Mucosa of gallbladder (tissue), 1 donor: Measurements from ENCODE around the gene ADGRE3. TPM values are rescaled to one million over a fixed set of nuclear protein-coding genes. Genes with fewer than 3 reads are reported as not detected.
"Not testable (repeated sequence)": the region's sequence is repeated elsewhere in the genome, so short reads cannot be mapped to it uniquely, and the experiment has no call there.

Experiments used
- DNase-seq: peaks from one replicate; pipeline ENCODE4 v3.0.0-alpha.2; 2020; ENCODE audit warnings: low spot score
- total RNA-seq: library from RNA; stranded (reverse); gene quantifications from one replicate; pipeline ENCODE4 v1.2.1, GENCODE V29; 2021
- donor health status: DM: no; HTN: no; CAD: no.

The ADGRE3 gene
- total RNA-seq, 1 donor from 2014 or later = not detected

- no peak for DNase-seq
Observed at GRCh38 chr19:14599548-14600147, 75.0 kb downstream of the ADGRE3 start.

GRCh38 chr19:14595558-14595957, 79.1 kb downstream of the ADGRE3 start:
- DNase-seq = no peak

- not testable (repeated sequence) for DNase-seq
Observed at GRCh38 chr19:14589433-14589832, 85.2 kb downstream of the ADGRE3 start.

- not testable (repeated sequence) for DNase-seq
Observed at GRCh38 chr19:14585187-14585586, 89.5 kb downstream of the ADGRE3 start.

GRCh38 chr19:14584372-14584771, 90.3 kb downstream of the ADGRE3 start:
- DNase-seq = not testable (repeated sequence)

GRCh38 chr19:14582894-14583340, 91.7 kb downstream of the ADGRE3 start, which contains the start of gene CLEC17A:
TSS of gene CLEC17A (plus strand) at chr19:14583084. CDS start at chr19:14583161, 77 bp downstream.
- no peak for DNase-seq

GRCh38 chr19:14580623-14581237, 93.9 kb downstream of the ADGRE3 start:
- DNase-seq = no peak

- no peak for DNase-seq
Observed at GRCh38 chr19:14577885-14578427, 96.7 kb downstream of the ADGRE3 start.

GRCh38 chr19:14577264-14577663, 97.4 kb downstream of the ADGRE3 start:
- no peak for DNase-seq

- DNase-seq = no peak
Observed at GRCh38 chr19:14576363-14576762, 98.3 kb downstream of the ADGRE3 start.

- no peak for DNase-seq
Observed at GRCh38 chr19:14575428-14575980, 99.1 kb downstream of the ADGRE3 start.

- DNase-seq = peak; percentile 91
Observed at GRCh38 chr19:14571695-14572490, 102.8 kb downstream of the ADGRE3 start, which contains the start of gene NDUFB7. TSS of gene NDUFB7 (minus strand) at chr19:14572066. CDS start at chr19:14572000, 66 bp downstream.

- DNase-seq = no peak
Observed at GRCh38 chr19:14570864-14571527, 103.6 kb downstream of the ADGRE3 start.

Other genes starting within 250 kb of the ADGRE3 start
- gene PKN1, start 241.5 kb downstream of the ADGRE3 start, total RNA-seq = 136 TPM
- gene PTGER1, start 199.5 kb downstream of the ADGRE3 start, total RNA-seq = 1.9 TPM
- 127 TPM for gene GIPC1, start 178.7 kb downstream of the ADGRE3 start, total RNA-seq
- gene DNAJB1, start 156.4 kb downstream of the ADGRE3 start, total RNA-seq = 142 TPM
- gene TECR, start 145.2 kb downstream of the ADGRE3 start, total RNA-seq = 149 TPM
- gene NDUFB7, start 102.8 kb downstream of the ADGRE3 start, total RNA-seq = 184 TPM
- gene CLEC17A, start 91.8 kb downstream of the ADGRE3 start, total RNA-seq = 0.09 TPM
- gene ZNF333, start 15.2 kb upstream of the ADGRE3 start, total RNA-seq = 16.5 TPM
- 5.1 TPM for gene ADGRE2, start 103.7 kb upstream of the ADGRE3 start, total RNA-seq
- gene OR7A5, start 160.3 kb upstream of the ADGRE3 start, total RNA-seq = not detected
- 0.14 TPM for gene OR7C1, start 160.3 kb upstream of the ADGRE3 start, total RNA-seq
- not detected for gene OR7A10, start 174.1 kb upstream of the ADGRE3 start, total RNA-seq
- gene OR7A17, start 211.3 kb upstream of the ADGRE3 start, total RNA-seq = not detected